SK-N-SH treated with all-trans-retinoic acid at 6 μM for 48 hours (cell line): ENCODE results near the gene BBS9.

Experiments used
- CSDC2 ChIP-seq: fragments of 250-450 bp; sonication (Bioruptor Pico); IDR thresholded peaks from 2 replicates; pipeline ENCODE4 v1.5.0; 2020; ENCODE audit warnings: mild to moderate bottlenecking, moderate library complexity
- POU6F1 ChIP-seq: fragments of 250-450 bp; sonication (Bioruptor Pico); IDR thresholded peaks from 2 replicates; pipeline ENCODE4 v1.8.0; 2021; ENCODE audit warnings: low read depth, mild to moderate bottlenecking, moderate library complexity, borderline replicate concordance
- RARB ChIP-seq: fragments of 250-450 bp; sonication (Bioruptor Pico); IDR thresholded peaks from 2 replicates; pipeline ENCODE4 v1.8.0; 2021; ENCODE audit warnings: mild to moderate bottlenecking, moderate library complexity
- ZFP3 ChIP-seq: fragments of 250-450 bp; sonication (Bioruptor Pico); IDR thresholded peaks from 2 replicates; pipeline ENCODE4 v1.5.0; 2020; ENCODE audit warnings: mild to moderate bottlenecking, moderate library complexity
- TF ChIP-seq, protein P1 (sequence below): fragments of 250-450 bp; sonication (Bioruptor Pico); IDR thresholded peaks from 2 replicates; pipeline ENCODE4 v1.8.0; 2020; ENCODE audit warnings: mild to moderate bottlenecking, moderate library complexity, borderline replicate concordance

- TF ChIP-seq POU6F1 (CRISPR knock-in tag) (no peak), RARB (CRISPR knock-in tag) (no peak), CSDC2 (CRISPR knock-in tag) (no peak), ZFP3 (CRISPR knock-in tag) (no peak)
- TF ChIP-seq, protein P1, sequence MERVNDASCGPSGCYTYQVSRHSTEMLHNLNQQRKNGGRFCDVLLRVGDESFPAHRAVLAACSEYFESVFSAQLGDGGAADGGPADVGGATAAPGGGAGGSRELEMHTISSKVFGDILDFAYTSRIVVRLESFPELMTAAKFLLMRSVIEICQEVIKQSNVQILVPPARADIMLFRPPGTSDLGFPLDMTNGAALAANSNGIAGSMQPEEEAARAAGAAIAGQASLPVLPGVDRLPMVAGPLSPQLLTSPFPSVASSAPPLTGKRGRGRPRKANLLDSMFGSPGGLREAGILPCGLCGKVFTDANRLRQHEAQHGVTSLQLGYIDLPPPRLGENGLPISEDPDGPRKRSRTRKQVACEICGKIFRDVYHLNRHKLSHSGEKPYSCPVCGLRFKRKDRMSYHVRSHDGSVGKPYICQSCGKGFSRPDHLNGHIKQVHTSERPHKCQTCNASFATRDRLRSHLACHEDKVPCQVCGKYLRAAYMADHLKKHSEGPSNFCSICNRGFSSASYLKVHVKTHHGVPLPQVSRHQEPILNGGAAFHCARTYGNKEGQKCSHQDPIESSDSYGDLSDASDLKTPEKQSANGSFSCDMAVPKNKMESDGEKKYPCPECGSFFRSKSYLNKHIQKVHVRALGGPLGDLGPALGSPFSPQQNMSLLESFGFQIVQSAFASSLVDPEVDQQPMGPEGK (CRISPR knock-in tag), result no peak
These were observed 402.5 kb downstream of the BBS9 start for GRCh38 chr7:33531888-33532287.
